Calu3 (cell line): ENCODE measurements around the gene OXGR1. TPM values are rescaled to one million over a fixed set of nuclear protein-coding genes. Genes with fewer than 3 reads are reported as not detected.

Source experiments
- BruUV-seq: library from RNA; stranded (reverse); fragments of 400-500 nt; replicated peaks from 2 replicates; lab custom pipeline; 2021; lab: Mats Ljungman, UMichigan
- CTCF ChIA-PET: fragments of 300-600 bp; sonication (Branson Sonifier 250); formaldehyde crosslinking; loops from one replicate; lab custom pipeline; 2022; ENCODE audit warnings: antibody characterized with exemption; lab: Charles Lee
- DNase-seq: peaks from one replicate; pipeline ENCODE4 v3.0.0; 2022
- H3K27ac Mint-ChIP-seq: one replicate; pipeline ENCODE4 v1.8.0; 2022; ENCODE audit warnings: mixed read lengths; ENCODE audit not compliant: unreplicated experiment
- H3K27me3 Mint-ChIP-seq: one replicate; pipeline ENCODE4 v1.8.0; 2022; ENCODE audit warnings: mixed read lengths; ENCODE audit not compliant: unreplicated experiment
- H3K36me3 Mint-ChIP-seq: one replicate; pipeline ENCODE4 v1.8.0; 2022; ENCODE audit warnings: mild to moderate bottlenecking, moderate library complexity, mixed read lengths; ENCODE audit not compliant: insufficient read depth, unreplicated experiment
- H3K4me1 Mint-ChIP-seq: one replicate; pipeline ENCODE4 v1.8.0; 2022; ENCODE audit warnings: mild to moderate bottlenecking, low read depth, mixed read lengths; ENCODE audit not compliant: unreplicated experiment
- H3K4me3 Mint-ChIP-seq: one replicate; pipeline ENCODE4 v1.8.0; 2022; ENCODE audit warnings: mild to moderate bottlenecking, low read depth, moderate library complexity, mixed read lengths; ENCODE audit not compliant: unreplicated experiment
- H3K9me3 Mint-ChIP-seq: one replicate; pipeline ENCODE4 v1.8.0; 2022; ENCODE audit warnings: low read depth, mixed read lengths; ENCODE audit not compliant: unreplicated experiment
- CTCF ChIP-seq: fragments of 200-600 bp; IDR thresholded peaks from one replicate; pipeline ENCODE4 v1.8.0; 2022; ENCODE audit warnings: antibody characterized with exemption; ENCODE audit not compliant: unreplicated experiment
- intact Hi-C: fragments of 100-400 bp; cut with micrococcal nuclease; formaldehyde crosslinking; loops from one replicate; pipeline ENCODE4 v1.10.0; 2022; ENCODE audit not compliant: unreplicated experiment
- total RNA-seq: library from RNA; stranded (reverse); gene quantifications from 2 replicates; pipeline ENCODE4 v1.2.3, GENCODE V29; 2022

OXGR1 gene
- total RNA-seq, 1 experiment from 2014 or later: 0.40 TPM

GRCh38 chr13:96992633-96993032 is 1.6 kb downstream of the OXGR1 start:
- intact Hi-C loops: no loop called here
- Mint-ChIP-seq H3K27ac (no peak overlapping the region), H3K4me1 (no peaks in the 10 kb centered on the region), H3K27me3 (peaks cover 20% of the 10 kb centered on the region), H3K9me3 (no peaks in the 10 kb centered on the region), H3K36me3 (no peaks in the 10 kb centered on the region), H3K4me3 (no peak overlapping the region)
- CTCF ChIA-PET: no interaction called here
- no peak for TF ChIP-seq CTCF
- BruUV-seq: no TSS peak
- no peak for DNase-seq

GRCh38 chr13:96991072-96991471 is 3.2 kb downstream of the OXGR1 start:
- no peak overlapping the region for H3K27ac Mint-ChIP-seq
- no TSS peak for BruUV-seq
- intact Hi-C loops: no loop called here
- no peak overlapping the region for H3K4me3 Mint-ChIP-seq
- CTCF ChIA-PET: no interaction called here
- H3K4me1 Mint-ChIP-seq: no peaks in the 10 kb centered on the region
- peaks cover 16% of the 10 kb centered on the region for H3K27me3 Mint-ChIP-seq
- TF ChIP-seq CTCF: no peak
- H3K9me3 Mint-ChIP-seq: no peaks in the 10 kb centered on the region
- DNase-seq: no peak
- H3K36me3 Mint-ChIP-seq: no peaks in the 10 kb centered on the region

- H3K4me3 Mint-ChIP-seq: no peak overlapping the region
- no peak for DNase-seq
- H3K36me3 Mint-ChIP-seq: no peaks in the 10 kb centered on the region
- H3K27ac Mint-ChIP-seq: no peak overlapping the region
- no peaks in the 10 kb centered on the region for H3K27me3 Mint-ChIP-seq
- H3K9me3 Mint-ChIP-seq: no peaks in the 10 kb centered on the region
- H3K4me1 Mint-ChIP-seq: peaks cover 11% of the 10 kb centered on the region
- intact Hi-C loops: no loop called here
- BruUV-seq: no TSS peak
- TF ChIP-seq CTCF: no peak
- CTCF ChIA-PET: no interaction called here
Observed at GRCh38 chr13:96988441-96988840, 5.8 kb downstream of the OXGR1 start.

GRCh38 chr13:96984051-96984508 is 10.2 kb downstream of the OXGR1 start:
- CTCF ChIA-PET: no interaction called here
- no peak for TF ChIP-seq CTCF
- no peaks in the 10 kb centered on the region for H3K9me3 Mint-ChIP-seq
- peak; percentile 46 for DNase-seq
- no peak overlapping the region for H3K27ac Mint-ChIP-seq
- intact Hi-C loops: no loop called here
- BruUV-seq: no TSS peak
- H3K4me3 Mint-ChIP-seq: no peak overlapping the region
- no peaks in the 10 kb centered on the region for H3K36me3 Mint-ChIP-seq
- no peaks in the 10 kb centered on the region for H3K27me3 Mint-ChIP-seq
- peaks cover 13% of the 10 kb centered on the region for H3K4me1 Mint-ChIP-seq
